ENCODE data around the gene GRM7.

- TF ChIP-seq CTCF (IDR thresholded peaks at IDR 0.05): no peak
- no peak for TF ChIP-seq EZH2 (IDR thresholded peaks at IDR 0.05)
- no peak for TF ChIP-seq EZH2phosphoT487 (IDR thresholded peaks at IDR 0.05)
These were observed 485.4 kb downstream of the GRM7 start for GRCh38 chr3:7346364-7346763.

Data from neural progenitor cell (in vitro differentiated cells).